Stimulated activated CD4-positive, alpha-beta T cell treated with anti-CD3 and anti-CD28 coated beads, Interleukin-1b, Interleukin-23, amount 100 ng/mL, for 4 hours (primary cell): ENCODE results near the gene EFCAB11.

Source experiments
- DNase-seq, 2 donors: peaks; one replicate each; pipeline ENCODE4 v3.0.0-alpha.2; 2020; ENCODE audit warnings: low read depth in 2 of 2

EFCAB11 gene

GRCh38 chr14:89957376-89957775, 2.8 kb upstream of the EFCAB11 start:
- no peak for DNase-seq

DNA sequence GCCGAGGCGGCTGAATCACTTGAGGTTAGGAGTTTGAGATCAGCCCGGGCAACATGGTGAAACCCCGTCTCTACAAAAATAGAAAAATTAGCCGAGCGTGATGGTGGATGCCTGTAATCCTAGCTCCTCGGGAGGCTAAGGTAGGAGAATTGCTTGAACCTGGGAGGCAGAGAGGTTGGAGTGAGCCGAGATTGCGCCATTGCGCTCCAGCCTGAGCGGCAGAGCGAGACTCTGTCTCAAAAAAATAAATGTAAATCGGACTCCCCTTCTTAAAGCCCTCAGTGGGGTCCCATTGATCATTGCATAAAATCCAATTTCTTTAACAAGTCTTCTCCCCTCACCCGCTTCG, 2.1 kb upstream of the EFCAB11 start:
- DNase-seq, result no peak

DNA sequence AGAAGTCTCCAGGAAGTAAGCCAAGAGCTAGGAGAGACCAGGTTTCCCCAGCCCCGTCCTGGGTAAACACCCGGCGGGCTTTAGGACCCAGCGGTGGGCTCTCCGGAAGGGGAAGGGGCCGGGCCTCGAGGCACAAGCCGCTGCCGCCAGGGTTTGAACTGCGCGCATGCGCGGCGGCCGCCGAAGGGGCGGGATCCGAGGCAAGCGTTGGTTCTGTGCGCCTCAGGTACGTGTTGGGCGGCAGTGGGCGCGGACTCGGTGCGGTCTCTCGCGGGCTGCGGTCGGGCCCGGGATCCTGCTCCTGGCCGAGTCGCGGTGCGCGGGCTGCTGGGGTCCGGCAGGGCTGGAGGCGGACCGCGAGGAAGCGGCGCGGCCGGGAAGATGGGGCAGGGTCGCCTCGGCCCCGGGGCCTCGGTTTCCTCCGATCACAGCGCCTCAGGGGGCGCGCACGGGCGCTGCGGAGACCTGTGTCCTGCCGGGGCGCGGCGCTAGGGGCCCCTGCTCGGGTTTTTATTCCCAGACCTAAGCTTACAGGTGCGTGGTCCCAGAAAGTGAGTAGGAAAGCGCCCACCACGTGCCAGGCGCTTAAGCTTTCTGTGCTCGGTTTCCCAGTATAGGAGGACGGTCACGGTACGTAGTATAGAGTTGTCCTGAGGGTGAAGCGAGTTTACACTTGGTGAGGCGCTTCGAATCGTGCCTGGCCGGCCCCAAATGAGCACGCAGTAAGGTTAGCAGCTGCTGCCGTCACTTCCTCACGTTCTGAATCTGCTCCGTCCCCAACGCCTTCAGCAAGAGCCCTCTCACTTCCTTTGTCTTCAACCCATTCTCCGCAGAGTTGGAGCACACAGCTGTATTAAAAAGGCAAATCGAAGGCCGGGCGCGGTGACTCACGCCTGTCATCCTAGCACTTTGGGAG, 1.5 kb upstream of the EFCAB11 start, which contains the start of gene TDP1:
Gene TDP1 (plus strand): TSS at position 183 of the 916 bp plus-strand sequence. CDS start 7,188 bp downstream, outside the sequence.
- DNase-seq, result peak; percentile 94

DNA sequence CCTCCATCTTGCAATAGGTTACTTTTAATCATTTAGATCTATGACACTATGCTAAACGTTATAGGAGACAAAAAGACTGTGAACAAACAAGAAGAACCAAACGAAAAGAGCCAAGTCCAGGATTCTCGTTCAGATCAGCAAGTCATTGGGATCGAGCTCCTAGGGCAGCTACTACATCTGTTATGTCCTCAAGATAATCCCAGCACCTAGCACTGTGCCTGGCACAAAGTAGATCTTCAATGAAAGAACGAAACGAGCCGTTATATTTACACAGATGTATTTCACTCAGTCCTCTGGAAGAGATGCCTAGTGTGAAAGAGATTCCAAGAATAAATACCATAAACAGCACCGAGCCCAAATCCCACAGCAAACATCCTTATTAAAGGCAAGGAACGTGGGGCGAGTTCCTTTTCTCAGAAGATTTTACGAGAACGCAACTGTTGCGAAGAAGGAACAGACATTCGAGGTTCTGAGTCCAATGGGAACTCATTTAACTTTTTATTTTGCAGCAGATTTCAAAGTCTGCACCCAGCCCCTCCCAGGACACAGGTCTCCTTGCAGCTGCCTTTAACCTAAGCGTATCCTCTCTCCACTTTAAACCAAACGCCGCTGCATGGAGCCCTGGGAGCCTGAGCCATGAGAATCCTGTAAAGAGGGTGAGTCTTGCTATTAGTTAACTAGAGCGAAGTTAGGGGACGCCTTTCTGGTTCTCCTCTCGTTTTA, 653 bp upstream of the EFCAB11 start:
- DNase-seq, result no peak

DNA sequence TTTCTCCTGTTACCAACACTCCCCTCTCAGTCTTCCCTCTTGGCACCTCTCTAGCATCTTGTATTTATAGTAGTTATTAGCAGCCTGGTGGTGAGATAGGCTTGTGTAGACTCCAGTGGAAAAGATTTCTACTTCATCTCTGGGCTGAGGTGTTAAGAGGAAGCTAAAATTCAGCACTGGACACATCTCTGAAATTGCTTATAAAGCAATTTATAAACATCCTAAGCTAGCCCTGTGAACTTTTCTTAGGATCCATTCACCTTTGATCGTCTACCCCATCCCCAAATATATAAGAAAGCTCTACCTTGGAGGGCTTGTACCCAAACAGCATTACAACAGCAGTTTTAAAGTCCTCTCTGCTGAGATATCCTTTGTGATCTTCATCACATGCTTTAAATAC, 928 bp downstream of the EFCAB11 start:
- DNase-seq, result no peak

- no peak for DNase-seq
Observed at GRCh38 chr14:89952576-89952975, 2.0 kb downstream of the EFCAB11 start.

- DNase-seq, result no peak
Observed at GRCh38 chr14:89947344-89947743, 7.2 kb downstream of the EFCAB11 start.

GRCh38 chr14:89941830-89942377, 12.6 kb downstream of the EFCAB11 start:
- DNase-seq, result no peak

- no peak for DNase-seq
Observed at GRCh38 chr14:89936654-89937185, 17.8 kb downstream of the EFCAB11 start.

DNA sequence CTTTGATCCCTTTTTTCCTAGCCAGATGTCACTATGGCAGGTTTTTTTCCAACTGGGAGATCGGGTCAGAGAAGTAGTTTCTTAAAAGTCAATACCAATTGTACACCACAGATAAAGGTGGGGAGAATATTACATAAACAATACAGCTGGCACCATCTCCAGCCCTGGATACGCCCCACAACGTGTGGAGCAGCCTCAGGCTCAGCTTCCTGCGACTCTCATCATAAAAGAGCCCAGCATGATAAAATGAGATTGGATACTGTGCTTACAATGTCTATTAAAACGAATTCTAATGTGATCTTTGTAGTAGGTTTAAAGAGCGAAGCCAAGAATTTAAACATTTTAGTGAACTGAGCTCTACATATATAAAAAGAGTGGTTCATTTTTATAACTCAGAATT, 21.5 kb downstream of the EFCAB11 start:
- no peak for DNase-seq

GRCh38 chr14:89927186-89927865, 27.2 kb downstream of the EFCAB11 start:
- DNase-seq, result no peak

- no peak for DNase-seq
Observed at GRCh38 chr14:89926694-89927093, 27.8 kb downstream of the EFCAB11 start.

DNA sequence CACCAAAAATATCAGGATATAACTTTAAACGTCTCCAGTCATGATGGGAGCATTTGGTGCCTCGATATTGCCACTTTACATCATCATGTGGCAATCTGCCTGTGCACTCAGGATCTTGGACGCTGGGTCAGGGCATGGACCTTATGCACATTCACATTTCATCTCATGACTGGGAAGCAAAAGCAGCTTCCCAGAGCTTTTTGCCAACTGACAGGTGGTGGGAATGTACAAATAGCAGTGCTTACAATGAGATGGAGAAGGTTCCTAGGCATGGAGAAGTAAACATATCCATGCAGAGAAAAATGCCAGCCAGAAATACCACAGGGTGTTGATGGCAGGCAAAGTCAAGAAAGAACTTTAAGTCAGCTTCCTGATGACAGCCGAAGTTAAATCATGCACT, 30.3 kb downstream of the EFCAB11 start:
- no peak for DNase-seq

DNA sequence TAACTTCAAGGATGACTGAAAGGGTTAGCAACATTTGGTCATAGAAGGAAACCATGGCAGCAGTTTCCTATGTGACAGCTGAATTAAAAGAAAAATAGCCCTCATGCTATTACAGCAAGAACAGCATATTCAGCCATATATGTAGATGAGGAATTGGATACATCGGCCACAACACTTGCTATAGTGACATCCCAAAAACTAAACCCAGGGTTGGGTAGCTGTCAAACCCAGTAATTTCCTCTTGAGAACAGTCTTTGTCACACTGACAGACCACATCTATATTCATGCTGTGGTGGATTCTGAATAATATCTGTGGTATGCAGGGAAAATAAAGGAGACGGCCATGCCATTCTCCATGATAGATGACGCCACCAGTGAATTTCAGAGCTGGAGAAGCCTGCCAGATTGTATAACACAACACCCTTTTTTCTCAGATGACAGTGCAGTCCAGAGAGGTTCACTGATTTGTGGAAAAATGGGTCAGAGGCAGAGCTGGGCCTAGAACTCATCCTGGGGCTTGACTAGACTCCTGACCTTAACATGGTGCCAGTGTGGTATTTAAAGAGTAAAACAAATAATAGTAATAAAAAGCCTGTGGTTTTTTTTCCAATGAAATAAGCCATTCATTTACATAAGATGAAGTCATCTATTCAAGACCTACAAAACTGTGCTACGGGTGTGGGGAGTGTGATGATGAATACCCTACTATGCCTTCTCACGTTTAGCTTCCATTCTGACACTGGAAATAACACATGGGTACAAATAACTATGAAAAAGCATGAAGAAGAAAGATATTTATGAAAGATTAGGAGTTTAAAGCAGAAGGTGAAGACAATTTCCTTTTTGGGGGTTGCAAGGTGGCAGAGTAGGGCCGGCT, 32.3 kb downstream of the EFCAB11 start:
- DNase-seq, result no peak

DNA sequence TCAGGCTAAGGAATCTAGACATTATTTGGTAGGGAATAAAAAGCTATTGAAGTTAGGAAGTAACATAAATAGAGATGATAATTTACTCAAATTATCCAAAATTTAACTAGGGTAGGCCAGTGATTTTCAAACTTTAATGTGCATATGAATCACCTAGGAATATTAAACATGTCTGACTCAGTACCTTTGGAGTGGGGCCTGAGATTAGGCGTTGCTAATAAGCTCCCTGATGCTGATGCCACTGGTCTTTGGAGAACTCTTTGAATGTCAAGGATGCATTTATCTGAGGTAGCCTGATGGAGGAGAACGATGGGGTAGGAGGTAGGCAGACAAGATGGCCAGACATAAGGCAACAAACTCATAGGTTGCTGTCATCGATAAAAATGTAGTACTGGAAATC, 33.2 kb downstream of the EFCAB11 start:
- no peak for DNase-seq

GRCh38 chr14:89920056-89920455, 34.5 kb downstream of the EFCAB11 start:
- no peak for DNase-seq

GRCh38 chr14:89918721-89919120, 35.8 kb downstream of the EFCAB11 start:
- DNase-seq, result no peak

- peak; percentile 26 to 54 for DNase-seq
Observed at GRCh38 chr14:89915114-89915878, 39.2 kb downstream of the EFCAB11 start.

GRCh38 chr14:89912667-89913211, 41.8 kb downstream of the EFCAB11 start:
- no peak for DNase-seq

DNA sequence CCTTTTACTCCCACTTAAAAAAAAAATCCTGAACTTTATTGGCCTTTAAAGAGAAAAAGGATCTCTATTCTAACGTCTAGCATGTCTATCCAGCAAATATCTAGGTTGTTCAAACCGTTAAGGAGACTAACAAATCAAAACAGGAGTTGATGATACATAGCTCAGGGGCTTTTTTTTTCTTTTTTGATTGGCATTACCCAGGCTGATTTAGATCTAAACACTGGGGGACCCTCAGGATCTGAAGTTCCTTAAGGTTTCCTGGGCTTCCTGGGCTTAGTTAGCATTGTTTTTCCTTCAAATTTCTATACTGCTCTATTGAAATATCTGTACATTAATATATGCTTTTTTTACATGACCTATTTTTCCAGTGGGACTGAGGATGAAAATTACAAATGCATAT, 42.3 kb downstream of the EFCAB11 start:
- DNase-seq, result no peak
